GM18505 (cell line): ENCODE results near the gene MYO5B.

Experiments used
- ATAC-seq: cut with Tn5 transposase; IDR thresholded peaks from one replicate; pipeline ENCODE4 v1.9.1; 2021; ENCODE audit not compliant: unreplicated experiment
- POLR2A ChIP-seq: IDR thresholded peaks from 4 replicates; pipeline ENCODE4 v1.6.1; 2011; ENCODE audit warnings: borderline replicate concordance; ENCODE audit not compliant: insufficient read depth, insufficient read length; ENCODE audit errors: extremely low read depth

MYO5B gene

DNA sequence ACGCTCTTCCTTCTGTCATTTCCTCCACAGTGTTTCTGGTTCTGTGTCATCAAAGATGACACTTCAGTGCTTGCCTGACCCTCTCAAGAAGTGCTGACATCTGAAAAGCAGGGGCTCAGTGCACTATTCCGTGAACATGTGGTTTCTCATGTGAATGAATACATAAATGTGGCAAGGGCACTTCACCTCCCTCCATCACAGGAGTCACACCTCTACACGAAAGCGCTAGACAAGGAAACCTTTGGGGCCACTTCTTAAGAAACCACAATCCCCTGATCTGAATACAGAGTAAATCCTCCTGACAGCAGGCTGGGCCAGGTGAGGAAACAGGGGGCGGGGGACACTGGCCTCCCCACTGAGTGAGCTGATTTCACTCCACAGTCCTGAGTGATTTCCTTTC is 235.8 kb downstream of the MYO5B start:
- no peak for ATAC-seq
- no peak for TF ChIP-seq POLR2A

DNA sequence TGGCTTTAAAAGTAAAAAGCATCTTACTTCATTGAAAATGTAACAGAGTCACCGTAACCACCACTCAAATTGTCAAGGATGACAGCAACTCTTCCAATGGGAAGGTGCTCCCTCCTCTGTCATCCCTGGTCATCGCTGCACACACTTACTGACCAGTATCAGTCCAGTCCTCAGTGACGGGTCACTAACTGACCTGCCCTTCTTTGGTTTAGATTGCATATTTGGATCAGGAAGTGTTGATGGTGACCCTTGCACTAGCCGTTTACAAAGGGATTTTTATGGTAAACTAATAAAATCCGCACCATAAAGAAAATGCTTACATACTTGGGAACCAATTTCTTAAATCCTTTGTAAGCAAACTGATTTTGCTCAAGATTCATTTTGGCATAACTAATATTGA is 239.7 kb downstream of the MYO5B start:
- no peak for TF ChIP-seq POLR2A
- ATAC-seq = no peak

DNA sequence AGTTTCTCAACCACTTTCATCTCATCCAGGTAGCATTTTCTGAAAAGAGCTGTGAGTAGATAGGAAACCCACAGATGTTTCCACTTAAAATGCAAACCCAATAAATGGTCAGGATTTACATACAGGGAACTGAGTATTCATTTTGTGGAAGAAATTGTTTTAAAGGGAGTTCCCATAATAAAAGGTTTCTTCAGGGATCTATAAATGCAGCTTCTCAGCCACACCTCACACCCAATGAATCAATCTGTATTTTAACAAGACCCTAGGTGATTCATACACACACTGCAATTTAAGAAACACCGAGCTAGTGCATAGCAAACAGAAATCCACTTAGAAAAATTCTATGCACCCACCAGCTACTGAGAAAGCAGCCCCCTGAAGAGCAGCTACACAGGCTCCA is 241.6 kb downstream of the MYO5B start:
- TF ChIP-seq POLR2A = no peak
- ATAC-seq = no peak

DNA sequence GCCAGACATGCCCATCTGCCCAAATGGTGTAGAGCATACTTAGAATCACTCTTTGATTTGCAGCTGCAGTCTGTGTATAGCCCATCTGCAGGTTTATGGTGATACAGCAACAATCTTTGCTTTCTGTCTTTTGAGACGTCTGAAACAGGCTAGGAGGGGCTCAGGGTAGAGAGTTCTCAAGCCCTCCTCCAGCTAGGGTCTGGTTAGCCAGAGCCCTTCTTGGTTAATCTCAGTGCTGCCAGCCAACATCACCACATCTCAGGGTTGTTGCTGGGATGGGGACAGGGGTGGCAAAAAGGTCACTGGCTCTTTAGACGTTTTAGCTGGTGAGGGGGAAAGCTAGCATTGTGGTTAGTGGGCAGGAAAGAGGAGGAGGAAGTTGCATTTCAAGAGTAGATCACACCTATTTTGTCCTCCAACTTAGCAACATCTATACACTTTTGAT is 245.0 kb downstream of the MYO5B start:
- no peak for ATAC-seq
- no peak for TF ChIP-seq POLR2A

DNA sequence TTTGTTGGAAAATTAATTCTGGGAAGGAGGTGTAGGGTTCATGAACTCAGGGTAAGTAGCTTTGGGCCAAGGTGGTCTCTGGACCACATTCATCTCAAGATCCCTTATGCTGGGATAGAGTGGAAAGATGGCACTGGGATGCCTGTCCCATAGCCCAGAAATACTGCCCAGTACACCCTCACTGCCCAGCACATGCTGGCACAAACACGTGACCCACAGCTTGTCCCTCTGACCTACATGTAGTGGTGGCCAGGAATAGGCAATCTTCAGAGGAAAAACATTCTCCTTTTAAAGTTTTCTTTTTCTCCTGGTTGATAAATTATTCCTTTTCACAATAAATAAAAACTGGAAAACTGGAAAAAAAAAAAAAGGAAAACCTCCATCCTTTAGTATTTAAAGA is 246.0 kb downstream of the MYO5B start:
- no peak for TF ChIP-seq POLR2A
- ATAC-seq = no peak

DNA sequence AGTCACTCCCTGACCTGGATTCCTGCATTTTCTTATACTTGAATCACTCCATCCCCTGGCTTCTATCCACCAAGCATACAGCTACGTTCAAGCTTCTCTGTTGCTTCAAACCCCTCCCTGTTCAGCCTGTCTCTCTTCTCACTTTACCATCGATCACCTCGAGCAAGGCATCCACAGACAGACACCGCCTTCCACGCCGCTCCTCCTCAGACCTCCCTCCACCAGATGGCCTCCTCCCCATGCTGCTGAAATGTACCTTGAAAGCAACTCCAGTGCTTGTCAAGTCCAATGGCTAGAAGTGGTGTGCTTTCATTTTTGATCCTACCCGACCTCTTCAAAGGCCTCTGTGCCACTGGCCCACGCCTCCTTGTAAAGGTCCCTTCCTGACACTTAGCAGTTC is 250.3 kb downstream of the MYO5B start:
- no peak for ATAC-seq
- no peak for TF ChIP-seq POLR2A

DNA sequence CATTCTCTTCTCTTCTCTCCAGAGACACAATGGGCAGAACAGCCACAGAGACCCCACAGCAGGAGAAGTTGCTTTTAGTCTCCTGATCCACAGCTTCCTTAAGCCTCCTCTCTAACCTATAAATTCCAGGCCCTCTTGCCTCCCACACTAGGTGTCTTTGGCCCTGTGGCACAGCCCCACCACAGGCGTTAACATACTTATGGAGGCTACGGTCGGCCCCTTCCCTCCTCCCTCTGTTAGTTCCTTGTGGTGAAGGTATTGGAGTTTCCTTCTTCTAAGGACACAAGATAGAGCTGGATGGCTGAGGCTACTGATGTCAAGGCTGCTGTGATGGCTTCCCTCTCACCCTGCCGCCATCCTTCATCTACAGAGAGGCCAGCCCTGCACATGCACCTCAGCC is 258.1 kb downstream of the MYO5B start:
- no peak for ATAC-seq

DNA sequence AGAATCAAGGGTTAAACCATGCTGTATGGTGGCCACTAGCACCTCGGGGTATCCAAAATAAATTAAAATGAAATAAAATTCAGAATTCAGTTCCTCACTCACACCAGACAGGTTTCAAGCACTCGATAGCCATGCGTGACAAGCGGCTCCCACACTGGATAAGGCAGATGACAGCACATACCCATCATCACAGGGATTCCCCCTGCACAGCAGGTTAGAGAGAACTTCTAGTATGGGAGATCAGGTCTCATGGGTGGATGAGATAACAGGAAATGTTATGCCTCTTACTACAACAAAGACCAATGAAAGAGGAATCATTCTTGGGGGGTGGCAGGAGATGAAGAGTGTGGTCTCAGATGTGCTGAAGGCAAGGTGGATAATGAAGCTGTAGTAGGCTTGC is 259.7 kb downstream of the MYO5B start:
- TF ChIP-seq POLR2A = no peak
- no peak for ATAC-seq

More for the DNA sequence above, 258.1 kb downstream of the MYO5B start:
- TF ChIP-seq POLR2A = no peak

DNA sequence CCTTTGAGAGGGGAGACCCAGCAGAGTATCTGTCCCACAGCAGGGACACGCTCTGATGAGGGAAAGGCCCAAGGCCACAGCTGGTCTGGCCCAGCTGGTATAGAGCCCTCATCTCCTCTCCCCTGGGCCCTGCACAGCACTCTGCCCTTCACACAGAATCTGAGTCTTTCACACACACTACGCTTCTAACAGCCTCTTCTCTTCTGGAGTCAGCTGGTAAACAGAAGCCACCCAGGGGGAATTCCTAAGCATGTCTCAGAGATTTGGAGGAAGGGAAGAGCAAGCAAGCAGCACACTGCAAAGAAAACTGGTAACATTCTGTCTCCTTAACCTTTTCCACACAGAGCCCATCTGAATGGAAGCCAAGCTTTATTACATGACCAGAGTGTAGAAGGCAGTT is 260.5 kb downstream of the MYO5B start:
- TF ChIP-seq POLR2A = no peak
- ATAC-seq = no peak

DNA sequence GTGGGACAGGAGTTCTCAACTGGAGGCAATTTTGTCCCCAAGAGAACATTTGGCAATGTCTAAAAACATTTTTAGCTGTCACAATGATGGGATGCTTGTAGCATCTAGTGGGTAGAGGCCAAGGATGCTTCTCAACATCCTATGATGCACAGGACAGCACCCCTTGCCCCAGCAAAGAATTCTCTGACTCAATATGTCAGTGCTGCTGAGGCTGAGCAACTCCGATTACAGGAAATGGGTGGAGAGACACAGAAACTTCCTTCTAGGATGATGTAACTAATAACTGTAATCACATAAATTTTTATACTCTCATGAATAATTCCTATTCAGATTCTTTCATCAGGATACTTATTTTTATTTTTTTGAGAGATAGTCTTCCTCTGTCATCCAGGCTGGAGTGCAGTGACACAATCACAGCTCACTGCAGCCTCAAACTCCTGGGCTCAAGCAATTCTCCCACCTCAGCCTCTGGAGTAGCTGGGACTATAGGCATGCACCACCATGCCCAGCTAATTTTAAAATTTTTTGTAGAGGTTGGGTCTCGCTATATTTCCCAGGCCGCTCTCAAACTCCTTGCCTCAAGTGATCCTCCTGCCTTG is 261.3 kb downstream of the MYO5B start:
- no peak for ATAC-seq
- no peak for TF ChIP-seq POLR2A

DNA sequence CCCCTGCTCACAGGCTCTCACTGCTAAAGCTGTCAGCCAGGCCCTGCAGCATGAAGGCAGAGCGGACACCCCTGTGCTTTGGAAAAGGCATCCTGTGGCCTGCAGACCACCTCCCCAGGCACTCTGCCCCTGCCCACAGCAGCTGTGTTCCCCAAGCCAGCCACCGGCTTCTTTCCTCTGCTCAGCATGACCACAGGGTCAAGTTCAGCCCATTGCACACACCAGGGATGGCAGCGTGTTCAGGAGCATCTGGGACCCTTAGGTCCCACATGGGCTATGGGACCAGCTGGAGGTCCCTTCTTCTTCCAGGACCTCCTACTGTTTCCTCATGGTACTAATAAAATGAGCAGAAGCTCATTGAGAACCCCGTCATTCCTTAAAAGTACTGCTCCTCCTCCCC is 263.2 kb downstream of the MYO5B start:
- TF ChIP-seq POLR2A = no peak
- no peak for ATAC-seq

DNA sequence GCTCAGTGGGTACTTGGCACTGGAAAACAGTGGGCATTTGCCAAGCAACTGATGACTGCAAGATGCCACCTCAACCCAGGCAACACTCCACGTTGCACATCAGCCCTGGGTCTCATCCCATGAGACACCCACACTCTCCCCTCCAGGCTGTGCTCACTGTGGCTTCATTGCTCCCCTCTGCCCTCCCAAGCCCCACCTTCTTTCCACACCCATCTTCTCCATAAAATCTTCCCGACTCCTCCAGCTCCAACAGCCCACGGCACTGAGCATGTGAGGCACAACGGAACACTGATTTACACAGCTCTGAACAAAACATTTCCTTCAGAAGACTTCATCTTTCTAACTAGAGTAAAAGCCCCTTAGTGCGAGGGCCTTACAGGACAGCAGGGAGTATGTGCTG is 263.8 kb downstream of the MYO5B start:
- no peak for ATAC-seq
- no peak for TF ChIP-seq POLR2A

DNA sequence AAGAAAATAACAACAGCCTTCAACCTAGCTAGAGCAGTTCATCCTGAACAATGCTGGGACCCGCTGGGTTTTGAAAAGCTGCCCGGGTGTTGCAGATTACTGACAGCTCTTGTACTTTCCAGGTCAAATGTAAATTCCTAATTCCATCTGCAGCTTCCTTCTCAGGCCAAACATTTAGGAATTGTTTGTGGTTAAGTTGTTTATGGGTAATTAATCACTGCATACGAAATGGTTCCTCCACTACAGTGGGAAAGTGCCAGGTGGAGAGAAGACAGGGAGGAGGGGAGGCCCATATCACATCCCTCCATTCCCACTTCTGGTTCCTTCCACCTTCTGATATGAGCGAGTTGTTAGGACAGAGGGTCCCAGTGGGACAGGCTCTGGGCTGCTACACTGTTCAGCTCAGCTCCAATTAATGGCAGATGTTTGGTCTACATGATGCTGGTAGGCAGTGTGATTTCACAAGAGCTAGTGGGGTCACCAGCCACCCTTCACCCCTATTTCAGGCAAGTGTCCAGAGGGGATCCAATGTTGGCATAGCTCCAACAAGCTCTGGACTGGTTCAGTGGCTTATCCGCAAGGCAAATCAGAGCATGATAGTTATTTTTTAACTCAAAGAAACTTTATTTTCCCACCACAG is 268.7 kb downstream of the MYO5B start:
- no peak for ATAC-seq
- TF ChIP-seq POLR2A = no peak

DNA sequence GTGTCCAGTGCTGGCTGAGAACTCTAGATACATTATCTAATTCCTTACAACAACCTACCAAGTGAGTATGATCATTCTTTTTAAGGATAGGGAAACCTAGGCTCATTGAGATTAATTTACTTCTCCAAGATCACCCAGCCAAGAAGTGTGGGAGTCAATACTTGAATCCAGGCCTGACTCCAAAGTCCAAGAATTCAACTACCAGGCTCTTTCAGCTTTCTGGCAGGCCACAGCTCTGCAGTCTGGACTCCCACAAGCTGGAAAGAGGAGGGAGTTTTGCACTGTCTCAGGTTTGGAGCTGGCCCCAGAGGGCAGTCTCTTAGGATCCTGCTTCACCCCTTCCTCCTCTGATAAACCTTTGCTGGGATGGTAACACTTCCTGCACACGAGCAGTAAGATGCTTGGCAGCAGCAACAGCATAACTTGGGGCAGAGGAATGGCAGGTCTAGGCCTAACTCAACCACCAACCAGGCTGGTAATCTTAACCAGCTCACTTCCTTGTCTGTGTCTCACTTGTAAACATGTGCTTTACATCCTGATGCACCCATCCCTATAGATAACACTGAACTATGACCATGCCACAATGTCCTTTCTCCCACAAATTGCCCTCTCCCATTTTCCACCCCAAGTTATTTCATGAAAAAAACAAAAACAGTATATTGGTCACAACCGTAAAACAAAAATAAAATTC is 270.5 kb downstream of the MYO5B start:
- ATAC-seq = no peak
- no peak for TF ChIP-seq POLR2A

DNA sequence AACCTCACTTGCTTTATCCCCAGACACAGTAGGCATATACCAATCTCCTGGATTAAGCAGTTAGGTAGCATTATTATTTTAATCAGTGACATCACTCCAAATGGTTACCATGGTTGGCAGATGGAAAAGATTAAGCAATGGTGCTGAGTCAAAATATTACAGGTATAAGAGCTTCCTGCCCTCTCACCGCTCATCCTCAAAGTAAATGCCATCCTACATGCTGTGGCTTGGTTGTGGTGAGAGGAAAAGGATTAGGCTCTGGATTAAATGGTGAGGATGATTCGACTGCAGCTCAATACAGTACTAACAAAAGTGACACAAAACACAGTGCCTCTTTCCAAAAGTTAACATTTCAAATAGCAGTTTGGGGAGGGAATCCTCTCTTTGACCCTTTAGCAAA is 272.7 kb downstream of the MYO5B start:
- ATAC-seq = no peak
- TF ChIP-seq POLR2A = no peak

DNA sequence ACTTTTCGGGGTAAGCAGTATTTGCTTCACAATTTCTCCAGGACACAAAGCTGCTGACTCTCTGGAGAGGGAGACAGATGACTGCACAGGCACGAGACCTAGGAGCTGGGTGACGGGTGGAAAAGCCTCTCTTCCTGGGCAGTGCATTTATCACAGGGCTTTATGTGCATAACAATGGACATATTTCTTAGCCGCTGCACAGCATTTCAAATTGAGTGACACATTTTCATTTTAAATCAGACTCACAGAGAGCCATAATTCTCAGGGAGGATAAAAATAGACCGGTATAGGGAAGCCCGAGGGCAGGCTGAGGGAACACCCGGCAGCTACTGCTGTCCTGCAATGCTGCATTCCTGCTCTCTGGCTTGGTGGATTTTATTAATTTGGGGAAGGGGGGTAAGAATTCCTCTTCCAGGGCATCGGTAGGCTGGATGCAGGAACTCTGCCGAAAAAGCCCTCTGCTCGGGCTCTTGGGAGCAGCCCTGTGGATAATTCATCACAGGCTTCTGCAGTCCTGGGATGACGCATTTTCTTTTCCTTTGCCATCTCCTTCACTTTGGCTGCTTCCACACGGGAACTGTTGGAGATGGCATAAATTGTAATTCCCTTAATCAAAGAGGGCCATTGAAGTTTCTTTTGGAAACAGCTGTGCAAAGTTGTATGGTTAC is 273.5 kb downstream of the MYO5B start:
- no peak for ATAC-seq
- no peak for TF ChIP-seq POLR2A
